Right hindlimb (tissue), 1 donor: ENCODE results near the gene GHRHR.

Source experiments
- DNase-seq: peaks from one replicate; pipeline ENCODE4 v3.0.0-alpha.2; 2018

The GHRHR gene

GRCh38 chr7:30928254-30928872 lies 35.4 kb upstream of the GHRHR start:
- DNase-seq, result peak; percentile 8

GRCh38 chr7:30929686-30930085 lies 34.1 kb upstream of the GHRHR start:
- peak; percentile 12 for DNase-seq

- no peak for DNase-seq
Measured at GRCh38 chr7:30930621-30931020, 33.1 kb upstream of the GHRHR start.

GRCh38 chr7:30931161-30931928 lies 32.4 kb upstream of the GHRHR start:
- DNase-seq, result peak; percentile 80

- no peak for DNase-seq
Measured at GRCh38 chr7:30931929-30932540, 31.7 kb upstream of the GHRHR start.

GRCh38 chr7:30932562-30932961 lies 31.2 kb upstream of the GHRHR start:
- DNase-seq, result no peak

GRCh38 chr7:30933124-30933974 lies 30.4 kb upstream of the GHRHR start:
- DNase-seq, result no peak

- DNase-seq, result no peak
Measured at GRCh38 chr7:30934225-30934624, 29.5 kb upstream of the GHRHR start.

GRCh38 chr7:30934732-30935568 lies 28.8 kb upstream of the GHRHR start:
- DNase-seq, result no peak

- DNase-seq, result no peak
Measured at GRCh38 chr7:30935569-30935877, 28.2 kb upstream of the GHRHR start.

GRCh38 chr7:30936650-30937245 lies 27.0 kb upstream of the GHRHR start:
- no peak for DNase-seq

- no peak for DNase-seq
Measured at GRCh38 chr7:30937416-30937815, 26.3 kb upstream of the GHRHR start.

- peak; percentile 82 for DNase-seq
Measured at GRCh38 chr7:30938435-30939316, 25.1 kb upstream of the GHRHR start.

GRCh38 chr7:30941582-30942323 lies 22.0 kb upstream of the GHRHR start:
- DNase-seq, result no peak

- DNase-seq, result no peak
Measured at GRCh38 chr7:30950197-30950596, 13.6 kb upstream of the GHRHR start.

GRCh38 chr7:30954914-30955313 lies 8.8 kb upstream of the GHRHR start:
- DNase-seq, result no peak

- no peak for DNase-seq
Measured at GRCh38 chr7:30956704-30957103, 7.0 kb upstream of the GHRHR start.

- DNase-seq, result no peak
Measured at GRCh38 chr7:30965372-30965771, 1.6 kb downstream of the GHRHR start.

- no peak for DNase-seq
Measured at GRCh38 chr7:30965883-30966282, 2.1 kb downstream of the GHRHR start.

- no peak for DNase-seq
Measured at GRCh38 chr7:30968294-30968693, 4.5 kb downstream of the GHRHR start.
